RCC 7860 (cell line): ENCODE measurements around the gene HS2ST1.
"Not testable (repeated sequence)": the region's sequence is repeated elsewhere in the genome, so short reads cannot be mapped to it uniquely, and the experiment has no call there.

Experiments
- DNase-seq: peaks from one replicate; pipeline ENCODE4 v3.0.0-alpha.2; 2015; ENCODE audit warnings: low spot score
- FAIRE-seq: peaks from 2 replicates; lab custom pipeline; 2012; peaks lifted over from hg19 to GRCh38; lab: Jason Lieb, UNC

Gene HS2ST1

DNA sequence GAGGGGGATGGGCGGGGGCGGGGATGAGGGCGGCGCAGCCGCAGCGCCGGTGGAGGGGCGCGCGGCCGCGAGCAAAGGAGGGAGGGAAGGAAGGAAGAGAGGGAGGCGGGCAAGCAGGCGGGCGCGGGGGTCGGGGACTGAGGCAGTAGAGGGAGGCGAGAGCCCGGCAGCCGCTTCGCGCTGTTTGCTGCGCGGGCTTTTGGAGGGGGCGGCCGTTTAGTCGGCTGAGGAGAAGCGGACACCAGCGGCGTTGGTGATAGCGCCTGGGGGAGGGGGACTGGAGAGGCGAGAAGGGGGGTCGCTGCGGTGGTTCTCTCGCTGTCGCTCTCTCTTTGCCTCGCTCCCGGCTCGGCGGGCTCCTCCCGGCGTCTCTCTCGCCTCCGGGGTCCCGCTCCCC is at the start of gene HS2ST1:
Gene HS2ST1 (plus strand): TSS at position 35 of the 397 bp plus-strand sequence.
- DNase-seq: no peak
- no peak for FAIRE-seq

DNA sequence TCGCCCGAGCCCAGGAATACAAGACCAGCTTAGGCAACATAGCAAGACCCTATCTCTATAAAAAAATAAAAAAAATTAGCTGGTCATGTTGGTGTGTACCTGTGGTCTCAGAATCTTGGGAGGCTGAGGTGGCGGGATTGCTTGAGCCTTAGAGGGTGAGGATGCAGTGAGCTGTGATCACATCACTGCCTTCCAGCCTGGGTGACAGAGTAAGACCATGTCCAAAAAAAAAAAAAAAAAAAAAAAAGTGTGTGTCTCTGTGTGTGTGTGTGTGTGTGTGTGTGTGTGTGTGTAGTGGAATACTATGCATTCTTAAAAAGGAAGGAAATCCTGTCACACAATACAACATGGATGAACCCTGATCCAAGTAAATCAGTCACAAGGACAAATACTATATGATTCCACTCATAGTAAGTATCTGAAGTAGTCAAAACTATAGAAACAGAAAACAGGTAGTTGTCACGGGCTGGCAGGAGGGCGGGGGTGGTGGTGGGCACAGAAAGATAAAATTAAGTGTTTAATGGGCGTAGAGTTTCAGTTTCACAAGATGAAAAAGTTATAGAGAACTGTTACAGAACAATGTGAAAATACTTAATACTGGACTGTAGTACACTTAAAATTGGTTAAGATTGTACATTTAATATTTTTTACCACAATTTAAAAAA is 48.3 kb upstream of the HS2ST1 start:
- FAIRE-seq (no peak), DNase-seq (no peak)

DNA sequence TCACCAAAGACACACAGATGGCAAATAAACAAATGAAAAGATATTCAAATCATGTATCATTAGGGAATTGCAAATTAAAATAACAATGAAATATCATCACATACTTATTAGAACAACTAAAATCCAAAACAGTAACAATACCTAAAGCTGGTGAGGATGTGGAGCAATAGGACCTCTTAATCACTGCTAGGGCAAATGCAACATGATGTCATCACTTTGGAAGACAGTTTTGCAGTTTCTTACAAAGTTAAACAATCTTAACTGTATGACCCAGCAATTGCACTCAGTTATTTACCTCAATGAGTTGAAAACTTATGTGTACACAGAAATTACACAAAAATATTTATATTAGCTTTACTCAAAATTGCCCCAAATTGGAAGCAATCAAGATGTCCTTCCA is 47.8 kb upstream of the HS2ST1 start:
- no peak for DNase-seq
- FAIRE-seq: no peak

DNA sequence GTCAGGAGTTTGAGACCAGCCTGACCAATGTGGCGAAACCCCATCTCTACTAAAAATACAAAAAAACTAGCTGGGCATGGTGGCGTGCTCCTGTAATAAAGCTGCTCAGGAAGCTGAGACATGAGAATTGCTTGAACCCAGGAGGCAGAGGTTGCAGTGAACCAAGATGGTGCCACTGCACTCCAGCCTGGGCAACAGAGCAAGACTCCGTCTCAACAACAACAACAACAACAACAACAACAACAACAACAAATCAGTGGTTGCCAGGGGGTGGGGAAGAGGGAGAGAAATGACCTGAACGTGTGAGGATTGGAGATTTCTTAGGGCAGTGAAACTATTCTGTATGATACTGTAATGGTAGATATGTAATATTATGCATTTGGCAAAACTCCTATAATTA is 47.2 kb upstream of the HS2ST1 start:
- FAIRE-seq, DNase-seq: not testable (repeated sequence)

DNA sequence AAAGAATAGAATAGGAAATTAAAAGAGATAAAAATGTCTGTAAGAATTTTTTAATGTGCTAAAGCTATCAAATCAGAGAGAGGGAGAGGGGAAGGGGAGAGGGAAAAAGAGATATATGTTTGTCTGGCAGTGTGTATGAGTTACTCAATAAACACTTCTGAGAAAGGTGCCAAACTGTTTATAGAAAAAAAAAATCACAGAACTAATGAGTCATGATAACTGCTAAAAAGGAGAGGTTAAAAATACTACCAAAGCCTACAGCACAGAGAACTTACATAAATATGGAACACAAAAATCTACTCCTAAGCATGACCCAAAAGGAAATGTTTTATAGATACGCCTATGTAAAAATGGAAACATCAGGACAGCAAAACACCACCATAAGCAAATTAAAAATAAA is 46.0 kb upstream of the HS2ST1 start:
- DNase-seq (no peak), FAIRE-seq (no peak)

DNA sequence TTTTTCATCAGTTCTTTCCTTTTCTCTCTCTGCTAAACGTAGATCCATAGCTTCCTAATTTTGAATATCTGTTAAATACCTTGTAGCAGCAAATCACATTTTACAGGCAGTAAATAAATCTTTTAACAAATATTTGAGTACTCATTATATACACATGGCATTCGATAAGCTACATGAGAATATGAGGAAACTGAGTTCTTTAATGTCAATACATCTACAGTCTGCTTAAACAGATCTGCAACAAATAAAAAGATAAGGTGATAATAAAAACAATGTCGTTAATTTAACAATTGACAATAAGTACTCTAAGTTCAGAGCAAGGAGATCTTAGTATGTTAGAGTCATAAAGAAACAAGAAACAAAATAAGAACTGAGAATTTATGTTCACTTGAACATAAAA is 43.4 kb upstream of the HS2ST1 start:
- FAIRE-seq (peak; percentile 12), DNase-seq (no peak)

DNA sequence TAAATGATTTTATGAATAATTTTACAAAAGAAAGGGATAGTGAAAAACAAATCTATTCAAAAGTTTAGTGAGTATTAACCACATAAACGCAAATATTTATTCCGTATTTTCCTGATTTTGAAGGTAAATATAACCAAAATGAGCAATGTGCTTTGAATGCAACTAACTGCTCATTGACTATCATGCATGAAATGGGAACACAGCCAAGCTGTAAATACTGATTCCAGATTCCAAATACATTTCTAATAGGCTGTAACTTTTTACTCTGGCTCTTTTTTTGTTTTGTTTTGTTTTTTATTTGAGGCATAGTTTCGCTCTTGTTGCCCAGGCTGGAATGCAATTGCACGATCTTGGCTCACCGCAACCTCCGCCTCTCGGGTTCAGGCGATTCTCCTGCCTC is 42.3 kb upstream of the HS2ST1 start:
- FAIRE-seq (no peak), DNase-seq (no peak)

DNA sequence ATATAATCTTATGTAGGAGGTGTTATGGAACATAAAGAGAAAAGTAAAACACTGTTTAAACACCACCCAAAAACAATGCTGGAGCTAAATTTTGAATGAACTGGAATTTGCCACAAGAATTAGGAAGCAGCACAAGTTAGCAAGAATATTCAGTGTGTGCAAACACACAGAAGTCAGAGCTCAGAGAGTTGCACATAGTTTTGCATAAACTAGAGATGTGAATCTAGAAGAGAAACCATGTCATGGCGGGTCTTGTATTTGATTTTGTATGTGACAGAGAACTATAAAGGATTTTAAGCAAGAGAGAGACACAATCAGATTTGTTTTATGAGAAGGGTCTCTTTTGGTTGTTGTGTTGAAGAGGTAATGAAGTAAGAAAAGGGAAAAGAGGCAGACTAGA is 38.7 kb upstream of the HS2ST1 start:
- FAIRE-seq (no peak), DNase-seq (no peak)

DNA sequence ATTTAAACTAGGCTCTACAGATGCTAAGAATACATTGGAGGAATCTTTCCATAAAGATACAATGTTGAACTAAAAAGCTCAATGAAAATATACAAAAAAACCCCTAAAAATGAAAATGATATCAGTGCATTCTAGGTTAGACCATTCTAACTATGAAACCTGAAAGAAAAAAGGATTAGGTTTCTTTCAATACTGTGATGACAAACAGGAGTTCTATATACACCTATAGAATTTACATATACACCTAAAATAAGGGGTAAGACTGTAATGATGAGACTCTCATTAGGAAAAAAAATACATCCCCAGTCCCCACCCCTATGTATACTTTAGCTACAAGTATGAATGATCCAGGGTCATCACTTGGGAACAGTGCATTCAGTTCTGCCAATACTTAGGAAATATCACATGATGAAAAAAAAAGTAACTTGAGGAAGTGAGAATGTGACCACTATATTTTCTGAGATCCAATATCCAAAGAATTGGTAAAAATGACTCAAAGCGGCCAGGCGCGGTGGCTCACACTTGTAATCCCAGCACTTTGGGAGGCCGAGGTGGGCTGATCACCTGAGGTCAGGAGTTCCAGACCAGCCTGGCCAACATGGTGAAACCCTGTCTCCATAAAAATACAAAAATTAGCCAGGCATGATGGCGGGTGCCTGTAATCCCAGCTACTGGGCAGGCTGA is 26.8 kb upstream of the HS2ST1 start:
- DNase-seq (no peak), FAIRE-seq (no peak)

DNA sequence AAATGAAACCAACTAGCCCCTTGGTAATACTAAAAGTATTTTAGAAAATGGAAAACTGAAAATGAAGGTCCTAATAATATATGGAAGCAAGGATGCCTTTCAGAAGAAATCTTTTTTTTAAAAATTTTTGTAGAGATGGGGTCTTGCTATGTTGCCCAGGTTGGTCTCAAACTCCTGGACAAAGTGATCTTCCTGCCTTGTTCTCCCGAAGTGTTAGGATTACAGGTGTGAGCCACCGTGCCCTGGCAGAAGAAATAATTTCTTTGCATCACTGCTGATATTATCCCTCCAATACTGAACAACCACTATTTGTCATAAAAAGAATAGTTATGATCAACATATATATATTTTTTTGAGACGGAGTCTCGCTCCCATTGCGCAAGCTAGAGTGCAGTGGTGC is 26.1 kb upstream of the HS2ST1 start:
- FAIRE-seq: no peak

DNA sequence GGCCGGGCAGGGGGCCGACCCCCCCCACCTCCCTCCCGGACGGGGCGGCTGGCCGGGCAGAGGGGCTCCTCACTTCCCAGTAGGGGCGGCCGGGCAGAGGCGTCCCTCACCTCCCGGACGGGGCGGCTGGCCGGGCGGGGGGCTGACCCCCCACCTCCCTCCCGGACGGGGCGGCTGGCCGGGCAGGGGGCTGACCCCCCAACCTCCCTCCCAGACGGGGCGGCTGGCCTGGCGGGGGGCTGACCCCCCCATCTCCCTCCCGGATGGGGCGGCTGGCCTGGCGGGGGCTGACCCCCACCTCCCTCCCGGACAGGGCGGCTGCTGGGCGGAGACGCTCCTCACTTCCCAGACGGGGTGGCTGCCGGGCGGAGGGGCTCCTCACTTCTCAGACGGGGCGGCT is 15.0 kb upstream of the HS2ST1 start:
- DNase-seq, FAIRE-seq: not testable (repeated sequence)

More for the DNA sequence above, 26.1 kb upstream of the HS2ST1 start:
- no peak for DNase-seq

DNA sequence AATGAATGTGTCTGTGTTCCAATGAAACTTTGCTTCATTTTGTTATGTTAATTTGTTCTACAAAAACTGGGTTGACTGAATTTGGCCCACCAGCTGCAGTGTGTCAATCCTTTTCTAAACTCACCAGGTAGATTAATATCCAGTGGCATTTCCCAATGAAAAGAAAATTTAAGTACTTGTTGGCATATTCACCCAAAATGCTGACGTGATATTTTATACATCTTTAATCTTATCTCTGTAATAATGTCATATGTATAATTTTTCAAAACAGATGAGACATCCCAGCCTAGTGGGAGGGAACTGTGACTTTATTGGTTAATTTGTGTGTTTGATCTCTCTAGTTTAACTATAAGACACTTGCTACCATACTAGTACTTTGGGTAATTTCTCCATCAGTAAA is 8.6 kb upstream of the HS2ST1 start:
- DNase-seq (no peak), FAIRE-seq (no peak)

DNA sequence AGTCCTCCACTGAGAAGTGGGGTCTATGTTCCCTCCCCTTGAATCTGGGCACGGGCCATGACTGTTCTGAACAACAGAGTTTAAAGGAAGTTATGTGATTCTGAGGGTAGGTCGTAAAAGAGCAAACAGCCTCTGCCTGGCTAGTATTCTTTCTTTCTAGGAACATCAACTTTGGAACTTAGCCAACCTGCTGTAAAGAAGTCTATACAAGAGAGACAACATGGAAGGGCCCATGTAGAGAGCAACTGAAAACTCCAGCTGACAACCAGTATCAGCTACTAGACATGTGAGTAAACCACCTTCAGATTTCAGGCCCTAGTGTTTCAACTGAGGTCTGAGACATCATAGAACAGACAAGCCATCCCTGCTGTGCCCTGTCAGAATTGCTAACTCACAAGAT is 8.0 kb upstream of the HS2ST1 start:
- FAIRE-seq: no peak
- DNase-seq: no peak

DNA sequence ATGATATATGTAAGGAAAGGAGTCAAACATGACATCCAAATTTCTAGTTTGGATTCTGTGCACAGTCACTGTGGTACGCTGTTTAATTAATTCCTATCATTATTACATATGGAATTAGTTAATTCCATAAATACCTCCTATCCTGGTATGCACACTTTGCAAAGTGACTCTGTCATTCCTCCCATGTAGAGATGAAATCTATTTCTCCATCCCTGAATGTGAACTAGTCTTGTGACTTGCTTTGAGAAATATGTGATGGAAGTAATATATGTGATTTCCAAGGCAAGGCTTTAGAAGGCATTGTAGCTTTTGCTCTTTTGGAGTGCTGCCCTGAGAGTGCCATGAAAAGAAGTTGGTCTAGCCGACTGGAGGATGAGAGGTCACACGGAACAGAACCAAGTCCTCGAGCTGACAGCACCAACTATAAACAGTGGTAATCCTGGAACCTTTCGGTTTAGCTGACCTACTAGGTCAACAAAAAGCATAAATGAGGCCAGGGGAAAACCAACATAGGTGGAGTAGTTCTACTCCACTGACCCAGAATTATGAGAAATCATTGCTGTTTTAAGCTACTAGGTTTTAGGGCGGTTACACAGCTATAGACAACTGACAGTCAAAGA is 2.0 kb upstream of the HS2ST1 start:
- no peak for FAIRE-seq

DNA sequence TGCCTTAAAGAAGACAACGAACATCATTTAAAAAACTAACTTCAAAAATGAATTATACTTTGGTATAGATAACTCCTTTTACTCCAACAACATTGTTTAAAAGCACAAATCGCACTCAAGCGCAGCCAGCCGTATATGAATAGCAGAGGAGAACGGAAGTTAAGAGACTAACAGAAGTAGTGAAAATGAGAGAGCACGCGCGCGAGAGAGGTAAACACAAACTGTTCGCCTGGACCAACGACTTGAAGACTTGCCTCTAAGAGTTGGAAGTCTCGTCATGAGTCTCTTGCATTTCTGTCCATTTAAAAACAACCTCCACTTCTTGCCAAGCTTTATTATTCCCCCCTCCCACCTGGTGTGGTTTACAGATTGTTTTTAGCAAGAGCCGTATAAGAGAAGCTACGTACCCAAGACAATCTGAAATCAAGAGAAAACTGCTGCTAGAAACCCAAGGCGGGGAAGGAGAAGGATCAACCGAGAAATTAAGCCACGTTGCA is 988 bp upstream of the HS2ST1 start:
- DNase-seq (no peak), FAIRE-seq (peak; percentile 40)

More for the DNA sequence above, 2.0 kb upstream of the HS2ST1 start:
- no peak for DNase-seq

DNA sequence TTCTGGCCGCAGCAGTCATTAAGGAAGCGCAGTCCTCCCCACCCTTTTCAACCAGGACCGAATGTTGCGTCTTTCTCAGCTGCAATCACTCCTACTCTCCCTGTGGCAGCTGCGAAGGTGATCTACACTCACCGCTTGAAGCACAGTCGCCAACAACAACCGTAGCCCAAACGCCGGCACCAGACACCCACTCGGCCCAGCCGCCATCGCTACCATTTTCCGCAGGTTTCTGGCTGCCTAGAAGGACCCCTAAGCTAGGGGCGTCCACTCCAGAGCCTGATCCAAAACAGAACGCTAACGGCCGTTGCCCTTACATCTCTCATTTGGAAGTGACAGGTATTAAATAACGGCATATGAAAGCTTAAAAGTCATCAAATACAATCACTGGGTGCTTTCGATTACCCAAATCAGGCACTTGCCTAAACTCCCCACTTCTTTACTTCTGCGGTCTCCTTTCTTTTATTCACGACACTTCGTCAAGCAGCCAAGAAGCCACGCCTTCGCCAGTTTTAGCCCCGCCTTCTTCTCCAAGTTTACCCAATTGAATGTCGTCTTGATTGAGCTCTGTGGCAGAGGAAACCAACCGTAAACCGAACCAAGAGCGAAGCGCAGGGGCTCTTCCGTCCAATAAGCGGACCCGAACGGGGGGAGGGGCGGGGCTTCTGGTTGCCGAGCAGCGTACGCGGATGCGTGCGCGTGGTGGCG is 387 bp upstream of the HS2ST1 start, which contains the start of gene SELENOF:
Gene SELENOF (minus strand): TSS at position 231 of the 705 bp plus-strand sequence. CDS start 15 bp downstream, at position 216.
- FAIRE-seq (peak; percentile 95), DNase-seq (peak; percentile 99)

DNA sequence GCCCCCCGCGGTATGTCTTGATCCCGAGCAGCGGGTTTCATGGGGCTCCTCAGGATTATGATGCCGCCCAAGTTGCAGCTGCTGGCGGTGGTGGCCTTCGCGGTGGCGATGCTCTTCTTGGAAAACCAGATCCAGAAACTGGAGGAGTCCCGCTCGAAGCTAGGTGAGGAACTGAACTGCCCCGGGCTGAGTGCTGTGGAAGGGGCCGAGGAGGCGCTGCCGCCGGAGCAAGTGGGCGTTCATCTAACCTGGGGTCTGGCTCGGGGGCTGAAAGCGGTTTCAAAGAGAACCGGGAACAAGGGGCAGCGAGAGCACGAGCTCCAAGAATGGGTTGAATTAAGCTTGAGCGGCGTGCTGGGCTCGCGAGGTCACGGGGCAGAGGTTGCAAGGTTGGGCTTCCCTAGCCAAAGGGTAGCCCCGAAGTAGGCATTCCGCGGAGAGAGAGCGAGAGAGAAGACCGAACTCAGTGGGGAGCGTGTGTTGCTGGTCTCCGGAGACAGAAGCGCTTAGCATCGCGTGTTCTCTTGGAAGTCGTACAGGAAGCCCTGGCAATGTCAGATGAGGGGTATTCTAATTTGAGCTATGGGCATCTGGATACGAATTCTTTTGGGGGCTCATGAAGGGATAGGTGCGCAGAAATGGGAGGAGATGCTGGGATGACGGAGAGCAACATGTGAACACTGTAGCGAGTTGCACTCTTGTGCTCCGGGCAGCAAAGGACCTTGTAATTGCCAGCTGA is 732 bp downstream of the HS2ST1 start:
- DNase-seq: no peak
- no peak for FAIRE-seq

DNA sequence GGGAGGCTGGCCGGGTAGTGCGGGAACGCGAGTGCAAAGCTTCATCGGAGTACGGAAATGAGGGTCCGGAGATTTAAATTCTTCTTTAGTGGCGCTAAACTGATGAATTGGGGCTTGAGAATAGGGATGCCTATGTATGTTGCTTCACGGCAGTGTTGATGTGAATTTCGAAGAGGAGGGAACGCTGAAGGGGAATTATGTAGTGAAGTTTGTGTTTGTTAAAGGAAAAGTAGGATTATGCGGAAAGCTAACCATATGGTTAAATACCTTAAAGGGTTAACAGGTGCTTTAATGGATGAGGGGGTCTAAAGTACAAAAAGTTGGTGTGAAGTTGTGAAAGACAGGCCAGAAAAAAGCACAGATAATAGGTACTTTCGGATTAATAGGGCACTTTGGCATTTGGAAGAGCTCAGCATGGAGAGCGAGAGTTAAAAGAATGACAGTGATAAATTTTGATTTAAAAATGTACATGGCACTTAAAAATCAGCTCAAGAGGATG is 1.4 kb downstream of the HS2ST1 start:
- DNase-seq (no peak), FAIRE-seq (no peak)

DNA sequence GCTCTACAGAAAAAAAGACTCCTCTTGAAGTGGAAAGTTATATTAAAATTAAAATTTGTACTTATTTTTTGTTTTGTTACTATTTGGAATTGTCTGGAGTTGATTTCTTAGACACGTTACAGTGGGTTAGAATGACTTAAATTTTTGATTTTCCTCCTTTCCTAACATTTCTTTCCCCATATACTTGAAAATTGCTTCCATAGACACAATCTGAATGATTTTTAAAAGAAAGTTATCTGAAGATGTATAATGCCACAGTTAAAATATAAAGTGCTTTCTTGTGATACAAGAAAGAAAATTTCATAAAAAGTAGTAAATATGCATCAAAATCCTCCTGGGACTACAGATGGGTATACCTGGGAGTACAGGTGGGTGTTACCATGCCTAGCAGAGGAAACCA is 2.3 kb downstream of the HS2ST1 start:
- FAIRE-seq: peak; percentile 15

DNA sequence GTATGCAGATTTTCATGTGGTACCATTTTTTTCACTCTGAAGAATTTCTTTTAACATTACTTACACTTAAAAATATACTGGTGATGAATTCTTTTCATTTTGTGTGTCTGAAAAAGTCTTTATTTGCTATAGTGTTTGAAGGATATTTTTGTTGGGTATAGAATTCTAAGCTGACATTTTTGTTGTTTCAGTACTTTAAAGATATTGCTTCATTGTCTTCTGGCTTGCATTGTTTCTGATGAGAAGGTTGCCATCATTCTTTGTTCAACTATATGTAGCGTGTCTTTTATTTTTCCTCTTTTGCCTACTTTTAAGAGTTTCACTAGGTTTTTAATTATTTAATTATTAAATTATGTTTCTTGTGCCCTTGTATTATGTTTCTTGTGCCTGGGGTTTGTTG is 8.0 kb downstream of the HS2ST1 start:
- DNase-seq (no peak), FAIRE-seq (no peak)

More for the DNA sequence above, 2.3 kb downstream of the HS2ST1 start:
- no peak for DNase-seq
